ENCODE data around the gene ZER1. TPM values are rescaled to one million over a fixed set of nuclear protein-coding genes. Genes with fewer than 3 reads are reported as not detected.
A peak's percentile ranks its signal among the peaks of the same experiment; 100 is the strongest.

Gene ZER1
- total RNA-seq, 1 donor from 2014 or later, result 8.7 TPM

DNA sequence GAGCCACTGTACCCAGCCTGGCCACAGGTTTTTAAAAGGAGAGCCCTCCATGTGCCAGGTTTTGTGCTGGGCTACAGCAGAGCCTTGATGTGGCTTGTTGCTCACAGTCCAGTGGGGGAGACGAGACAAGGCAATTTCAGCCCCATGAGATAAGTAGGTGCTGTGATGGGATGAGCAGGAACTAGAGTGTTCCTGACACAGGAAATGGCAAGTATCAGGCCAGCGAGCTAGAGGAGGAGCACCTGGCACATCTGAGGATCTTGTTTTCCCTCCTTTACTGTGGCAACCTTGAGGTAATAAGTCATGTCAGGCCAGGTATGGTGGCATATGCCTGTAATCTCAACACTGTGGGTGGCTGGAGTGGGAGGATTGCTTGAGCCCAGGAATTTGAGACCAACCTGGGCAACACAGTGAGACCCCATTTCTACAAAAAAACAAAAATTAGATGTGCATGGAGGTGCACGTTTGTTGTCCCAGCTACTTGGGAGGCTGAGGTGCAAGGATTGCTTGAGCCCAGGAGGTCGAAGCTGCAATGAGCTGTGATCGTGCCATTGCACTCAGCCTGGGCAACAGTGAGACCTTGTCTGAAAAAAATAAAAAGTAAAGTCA is 44.0 kb downstream of the ZER1 start:
- no peak for DNase-seq (ENCODE audit: low read depth)
- Histone ChIP-seq H3K4me3 (ENCODE audit: low read depth, low read length) (no peak overlapping the region), H3K36me3 (ENCODE audit: control insufficient read depth, insufficient read depth, low read length) (peaks cover 6% of the 10 kb centered on the region), H3K27me3 (ENCODE audit: control insufficient read depth, insufficient read depth, low read length) (no peaks in the 10 kb centered on the region)
- FAIRE-seq, result no peak
- TF ChIP-seq, protein P1, sequence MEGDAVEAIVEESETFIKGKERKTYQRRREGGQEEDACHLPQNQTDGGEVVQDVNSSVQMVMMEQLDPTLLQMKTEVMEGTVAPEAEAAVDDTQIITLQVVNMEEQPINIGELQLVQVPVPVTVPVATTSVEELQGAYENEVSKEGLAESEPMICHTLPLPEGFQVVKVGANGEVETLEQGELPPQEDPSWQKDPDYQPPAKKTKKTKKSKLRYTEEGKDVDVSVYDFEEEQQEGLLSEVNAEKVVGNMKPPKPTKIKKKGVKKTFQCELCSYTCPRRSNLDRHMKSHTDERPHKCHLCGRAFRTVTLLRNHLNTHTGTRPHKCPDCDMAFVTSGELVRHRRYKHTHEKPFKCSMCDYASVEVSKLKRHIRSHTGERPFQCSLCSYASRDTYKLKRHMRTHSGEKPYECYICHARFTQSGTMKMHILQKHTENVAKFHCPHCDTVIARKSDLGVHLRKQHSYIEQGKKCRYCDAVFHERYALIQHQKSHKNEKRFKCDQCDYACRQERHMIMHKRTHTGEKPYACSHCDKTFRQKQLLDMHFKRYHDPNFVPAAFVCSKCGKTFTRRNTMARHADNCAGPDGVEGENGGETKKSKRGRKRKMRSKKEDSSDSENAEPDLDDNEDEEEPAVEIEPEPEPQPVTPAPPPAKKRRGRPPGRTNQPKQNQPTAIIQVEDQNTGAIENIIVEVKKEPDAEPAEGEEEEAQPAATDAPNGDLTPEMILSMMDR (IDR thresholded peaks at IDR 0.05; ENCODE audit: insufficient read depth, low read length, severe bottlenecking), result no peak

DNA sequence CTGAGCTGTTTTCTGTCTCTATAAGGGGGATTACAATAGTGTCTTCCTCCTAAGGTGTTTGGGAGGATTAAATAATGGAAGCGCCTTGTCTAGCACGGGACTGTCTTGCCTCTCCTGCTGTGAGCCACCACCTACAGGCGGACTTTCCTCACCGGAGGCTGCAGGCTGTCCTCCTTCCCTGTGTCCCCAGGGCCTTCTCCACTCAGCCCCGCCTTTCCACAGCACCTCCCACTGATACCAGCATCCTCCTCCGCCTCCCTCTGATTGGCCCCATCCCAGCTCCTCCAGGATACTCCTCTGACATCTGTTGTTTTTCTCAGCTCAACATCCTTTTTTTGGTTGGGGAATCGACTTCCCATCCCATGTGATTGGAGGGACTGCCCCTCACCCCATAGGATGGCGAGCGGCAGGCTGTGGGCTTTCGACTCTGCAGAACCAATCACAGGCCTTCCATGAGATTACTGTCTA is 46.9 kb downstream of the ZER1 start:
- Histone ChIP-seq H3K4me3 (ENCODE audit: low read depth, low read length) (peak overlapping the region; percentile 81), H3K36me3 (ENCODE audit: control insufficient read depth, insufficient read depth, low read length) (peaks cover 7% of the 10 kb centered on the region), H3K27me3 (ENCODE audit: control insufficient read depth, insufficient read depth, low read length) (no peaks in the 10 kb centered on the region)
- no peak for FAIRE-seq
- peak; percentile 46 for DNase-seq (ENCODE audit: low read depth)
- TF ChIP-seq, protein P1 (IDR thresholded peaks at IDR 0.05; ENCODE audit: insufficient read depth, low read length, severe bottlenecking), result no peak

DNA sequence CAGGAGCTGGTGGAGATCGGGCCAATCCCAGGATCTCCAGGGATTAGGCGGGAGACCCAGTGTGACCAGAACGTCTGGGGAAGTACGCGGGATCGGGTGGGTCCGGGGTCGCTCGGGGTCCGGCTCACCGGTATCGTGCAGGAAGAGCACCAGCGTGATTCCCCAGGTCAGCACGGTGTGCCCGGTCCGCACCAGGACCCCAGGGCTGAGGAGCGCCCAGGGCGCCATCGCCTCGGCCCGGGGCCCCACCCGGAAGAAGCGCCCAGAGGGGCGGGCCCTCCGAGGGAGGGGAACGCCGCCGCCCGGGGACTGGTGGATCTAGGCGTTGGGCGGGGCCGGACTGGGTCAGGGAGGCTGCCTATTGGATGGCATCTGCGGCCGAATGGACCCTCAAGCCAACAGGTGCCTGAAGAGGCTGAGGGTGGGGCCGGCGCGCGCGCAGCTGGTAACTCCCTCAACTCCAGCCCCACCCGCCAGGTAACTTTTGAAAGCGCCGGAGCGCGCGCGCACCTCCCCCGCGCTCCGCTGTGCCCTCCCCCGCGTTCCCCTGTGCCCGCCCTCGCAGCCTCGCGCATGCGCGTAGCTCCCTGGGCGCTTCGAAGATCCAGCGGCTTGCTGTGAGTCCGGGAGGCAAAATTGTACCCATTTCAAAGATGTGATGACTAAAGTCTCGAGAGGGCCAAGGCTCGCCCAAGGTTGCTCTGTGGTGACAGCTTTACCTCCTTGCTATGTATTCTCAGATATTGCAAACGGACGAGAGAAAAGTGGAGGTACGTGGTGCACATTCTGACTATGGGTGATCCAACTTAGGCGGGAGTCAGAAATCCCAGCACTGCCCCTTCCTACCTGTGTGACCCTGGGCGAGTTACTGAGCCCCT is 47.6 kb downstream of the ZER1 start, which contains the start of gene ZDHHC12:
Gene ZDHHC12, minus strand, starts transcription at position 262 of the 878 bp plus-strand sequence. Its CDS starts 34 bp downstream, at position 228.
- DNase-seq (ENCODE audit: low read depth), result peak; percentile 91
- Histone ChIP-seq H3K36me3 (ENCODE audit: control insufficient read depth, insufficient read depth, low read length) (peaks cover 6% of the 10 kb centered on the region), H3K4me3 (ENCODE audit: low read depth, low read length) (peak within 1 kb of the TSS; percentile 81), H3K27me3 (ENCODE audit: control insufficient read depth, insufficient read depth, low read length) (no peaks in the 10 kb centered on the region)
- TF ChIP-seq, protein P1 (IDR thresholded peaks at IDR 0.05; ENCODE audit: insufficient read depth, low read length, severe bottlenecking), result no peak
- FAIRE-seq, result no peak

DNA sequence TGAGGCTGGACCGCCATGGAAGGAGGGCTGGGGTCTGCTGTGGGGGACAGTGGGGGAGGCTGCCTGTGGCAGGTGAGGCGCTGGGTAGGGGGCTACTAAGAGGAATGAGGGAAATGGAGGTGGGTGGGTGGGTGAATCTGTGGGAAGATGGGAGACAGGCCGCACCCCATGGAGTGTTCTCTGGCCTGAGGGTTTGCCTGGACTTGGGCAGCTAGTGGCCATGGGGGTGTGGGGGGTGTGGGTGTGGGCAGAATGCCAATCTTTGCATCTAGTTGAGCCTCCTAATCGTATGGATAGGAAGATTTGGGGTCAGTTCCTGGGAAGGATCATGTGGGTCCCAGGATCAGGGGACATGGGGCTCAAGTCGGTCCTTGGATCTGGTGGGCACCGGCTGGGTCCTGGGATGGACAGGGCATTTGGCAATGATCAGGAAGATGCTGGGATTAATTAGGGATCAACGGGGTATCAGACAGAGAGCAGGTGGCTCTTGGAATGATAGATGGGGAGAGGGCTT is 48.3 kb downstream of the ZER1 start:
- peaks cover 6% of the 10 kb centered on the region for H3K36me3 ChIP-seq (ENCODE audit: control insufficient read depth, insufficient read depth, low read length)
- DNase-seq (ENCODE audit: low read depth), result no peak
- H3K27me3 ChIP-seq (ENCODE audit: control insufficient read depth, insufficient read depth, low read length), result no peaks in the 10 kb centered on the region
- TF ChIP-seq, protein P1 (IDR thresholded peaks at IDR 0.05; ENCODE audit: insufficient read depth, low read length, severe bottlenecking), result no peak
- FAIRE-seq, result no peak
- peak overlapping the region; percentile 81 for H3K4me3 ChIP-seq (ENCODE audit: low read depth, low read length)

DNA sequence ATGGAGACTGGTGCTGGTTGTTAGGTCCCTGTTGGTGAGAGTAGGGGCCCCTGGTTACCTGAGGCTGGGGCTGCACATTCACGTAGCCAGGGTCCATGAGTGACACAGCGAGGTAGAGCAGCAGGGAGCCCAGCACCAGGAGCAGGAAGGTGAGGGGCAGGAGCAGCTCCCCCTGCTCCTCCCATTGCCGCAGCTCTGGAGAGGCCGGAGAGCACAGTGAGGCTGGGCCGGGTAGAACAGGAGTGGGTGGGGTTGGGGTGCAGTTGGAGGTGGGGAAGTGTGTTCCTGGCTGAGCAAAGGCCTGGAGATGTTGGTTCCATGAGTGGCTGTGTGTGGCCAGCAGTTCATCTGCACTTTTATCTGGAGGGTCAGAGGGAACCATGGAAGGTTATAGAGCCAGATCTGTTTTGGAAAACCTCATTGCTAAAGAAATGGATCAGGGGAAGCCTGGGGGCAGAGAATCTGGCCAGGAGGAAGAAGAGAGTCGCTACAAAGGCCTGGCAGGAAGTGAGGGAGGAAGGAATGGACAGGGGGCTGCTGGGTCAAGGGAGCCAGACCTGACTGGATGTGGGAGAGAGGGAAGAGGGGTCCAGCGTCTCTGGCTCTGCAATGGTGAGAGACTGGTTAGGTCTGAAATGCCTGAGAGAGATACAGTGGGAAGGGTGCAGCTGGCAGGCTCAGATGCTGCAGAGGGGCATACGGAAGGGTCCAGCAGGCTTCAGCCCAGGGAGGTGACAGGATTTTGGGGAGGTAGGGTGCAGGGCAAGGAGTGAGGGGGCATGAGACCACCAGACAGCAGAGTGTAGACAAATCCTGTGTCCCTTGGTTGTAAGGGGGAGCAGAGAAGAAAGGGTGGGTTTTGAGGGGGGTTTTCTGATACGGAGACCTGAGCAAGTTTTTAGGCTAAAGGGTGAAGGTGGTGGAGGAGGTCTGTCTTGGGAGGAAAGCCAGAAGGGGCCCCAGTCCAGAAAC is 49.1 kb downstream of the ZER1 start:
- H3K36me3 ChIP-seq (ENCODE audit: control insufficient read depth, insufficient read depth, low read length), result peaks cover 6% of the 10 kb centered on the region
- no peak for DNase-seq (ENCODE audit: low read depth)
- H3K4me3 ChIP-seq (ENCODE audit: low read depth, low read length), result no peak overlapping the region
- H3K27me3 ChIP-seq (ENCODE audit: control insufficient read depth, insufficient read depth, low read length), result no peaks in the 10 kb centered on the region
- FAIRE-seq, result no peak
- TF ChIP-seq, protein P1 (IDR thresholded peaks at IDR 0.05; ENCODE audit: insufficient read depth, low read length, severe bottlenecking), result no peak

Measured in bronchial epithelial cell (primary cell).